ENCODE results near the gene CCSAP. TPM values are rescaled to one million over a fixed set of nuclear protein-coding genes. Genes with fewer than 3 reads are reported as not detected.

The CCSAP gene
- total and polyA plus RNA-seq, 11 donors = 0.94 to 6.2 (median 2.5) TPM

DNA sequence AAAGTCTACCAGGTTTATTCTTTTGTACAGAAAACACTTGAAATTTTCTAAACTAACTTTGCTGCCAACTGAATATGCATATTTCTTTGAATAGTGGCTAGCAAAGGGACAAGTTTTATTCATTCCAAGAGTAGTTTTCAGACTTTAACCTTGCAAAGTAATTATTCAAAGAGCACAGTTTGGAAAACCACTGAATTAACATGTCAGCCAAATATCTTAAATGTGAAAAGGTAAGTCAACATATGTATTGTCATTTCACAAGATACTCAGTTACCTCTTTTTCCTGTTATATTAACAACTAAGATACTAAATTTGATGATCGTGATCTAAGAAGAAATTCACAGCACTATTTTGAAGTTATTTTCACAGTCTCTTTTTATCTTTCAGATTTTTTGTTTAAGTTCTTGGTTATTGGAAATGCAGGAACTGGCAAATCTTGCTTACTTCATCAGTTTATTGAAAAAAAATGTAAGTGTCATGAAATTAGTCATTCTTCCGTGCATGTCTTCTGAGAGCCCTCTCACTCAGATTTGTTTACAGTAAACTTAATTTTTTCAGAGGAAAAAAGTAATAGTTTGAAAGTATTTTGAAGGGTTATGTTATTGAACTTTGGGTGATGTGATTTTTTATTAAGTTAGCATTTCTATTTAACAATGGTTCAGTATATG, 56.6 kb downstream of the CCSAP start:
- H3K36me3 ChIP-seq = peaks cover 0 to 38% (median 24%) of the 10 kb centered on the region in 9 donors
- TF ChIP-seq, protein P1, sequence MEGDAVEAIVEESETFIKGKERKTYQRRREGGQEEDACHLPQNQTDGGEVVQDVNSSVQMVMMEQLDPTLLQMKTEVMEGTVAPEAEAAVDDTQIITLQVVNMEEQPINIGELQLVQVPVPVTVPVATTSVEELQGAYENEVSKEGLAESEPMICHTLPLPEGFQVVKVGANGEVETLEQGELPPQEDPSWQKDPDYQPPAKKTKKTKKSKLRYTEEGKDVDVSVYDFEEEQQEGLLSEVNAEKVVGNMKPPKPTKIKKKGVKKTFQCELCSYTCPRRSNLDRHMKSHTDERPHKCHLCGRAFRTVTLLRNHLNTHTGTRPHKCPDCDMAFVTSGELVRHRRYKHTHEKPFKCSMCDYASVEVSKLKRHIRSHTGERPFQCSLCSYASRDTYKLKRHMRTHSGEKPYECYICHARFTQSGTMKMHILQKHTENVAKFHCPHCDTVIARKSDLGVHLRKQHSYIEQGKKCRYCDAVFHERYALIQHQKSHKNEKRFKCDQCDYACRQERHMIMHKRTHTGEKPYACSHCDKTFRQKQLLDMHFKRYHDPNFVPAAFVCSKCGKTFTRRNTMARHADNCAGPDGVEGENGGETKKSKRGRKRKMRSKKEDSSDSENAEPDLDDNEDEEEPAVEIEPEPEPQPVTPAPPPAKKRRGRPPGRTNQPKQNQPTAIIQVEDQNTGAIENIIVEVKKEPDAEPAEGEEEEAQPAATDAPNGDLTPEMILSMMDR (IDR thresholded peaks at IDR 0.05) = no peak
- TF ChIP-seq POLR2A (IDR thresholded peaks at IDR 0.05) = no peak

DNA sequence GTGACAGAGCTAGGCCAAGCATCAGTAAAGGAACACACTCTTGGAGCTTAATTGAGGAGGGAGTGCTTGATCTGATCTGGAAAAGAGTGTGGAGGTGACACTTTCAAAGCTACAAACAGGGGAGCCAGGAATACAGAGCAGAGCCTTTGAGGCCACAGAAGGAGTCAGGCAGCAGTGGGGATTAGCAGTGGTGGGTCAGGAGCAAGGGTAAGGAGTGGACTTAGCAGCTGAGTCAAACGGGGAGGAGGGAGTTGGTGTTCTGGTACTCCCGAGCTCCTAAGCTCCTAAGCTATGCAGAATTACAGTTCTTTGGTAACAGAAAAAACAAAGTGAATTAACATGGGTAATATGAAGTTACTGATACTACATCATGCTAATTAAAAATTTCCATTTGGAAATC, 57.4 kb downstream of the CCSAP start:
- 64 to 79% (median 70%) methylated on average over 2 of the region's 2 CpGs for WGBS, 4 donors
- H3K27ac ChIP-seq = no peak overlapping the region
- no peaks in the 10 kb centered on the region for H3K27me3 ChIP-seq
- H3K9me3 ChIP-seq = peaks cover 0 to 5% (median 0%) of the 10 kb centered on the region in 12 donors
- no peak overlapping the region for H3K4me3 ChIP-seq
- H3K36me3 ChIP-seq = peaks cover 0 to 31% (median 17%) of the 10 kb centered on the region in 9 donors
- peaks cover 0 to 34% (median 12%) of the 10 kb centered on the region in 12 donors for H3K4me1 ChIP-seq
- intact Hi-C loops (cut with DNase I) = no loop called here
- no peak for DNase-seq
- TF ChIP-seq, protein P1 (IDR thresholded peaks at IDR 0.05) = no peak
- TF ChIP-seq POLR2A (IDR thresholded peaks at IDR 0.05) = no peak
- no peak for ATAC-seq

More for the DNA sequence above, 56.6 kb downstream of the CCSAP start:
- intact Hi-C loops (cut with DNase I) = no loop called here
- 82 to 89% (median 84%) methylated on average over 2 of the region's 2 CpGs for WGBS, 4 donors
- Histone ChIP-seq H3K4me3 (no peak overlapping the region), H3K27me3 (no peaks in the 10 kb centered on the region), H3K27ac (peak overlapping the region in 1 of 12 donors; percentile 35), H3K9me3 (peaks cover 0 to 5% (median 0%) of the 10 kb centered on the region in 12 donors), H3K4me1 (peaks cover 0 to 26% (median 10%) of the 10 kb centered on the region in 12 donors)
- ATAC-seq (no peak), DNase-seq (no peak)

DNA sequence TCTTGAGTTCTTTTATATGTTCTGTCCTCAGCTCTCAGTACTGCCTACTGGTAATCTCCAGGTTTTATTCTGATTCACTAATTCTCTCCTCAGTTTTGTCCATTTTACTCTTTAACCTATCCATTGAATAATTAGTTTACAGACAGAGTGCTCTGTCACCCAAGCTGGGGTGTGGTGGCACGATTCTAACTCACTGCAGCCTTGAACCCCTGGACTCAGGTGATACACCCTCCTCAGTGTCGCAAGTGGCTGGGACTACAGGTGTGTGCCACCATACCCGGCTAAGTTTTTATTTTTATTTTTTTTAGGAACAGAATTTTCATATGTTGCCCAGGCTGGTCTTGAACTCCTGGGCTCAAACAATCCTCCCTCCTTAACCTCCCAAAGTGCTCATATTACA, 58.0 kb downstream of the CCSAP start:
- DNase-seq (no peak), ATAC-seq (no peak)
- H3K4me3 ChIP-seq = no peak overlapping the region
- peaks cover 0 to 5% (median 0%) of the 10 kb centered on the region in 12 donors for H3K9me3 ChIP-seq
- H3K27ac ChIP-seq = no peak overlapping the region
- H3K27me3 ChIP-seq = no peaks in the 10 kb centered on the region
- peaks cover 0 to 40% (median 13%) of the 10 kb centered on the region in 12 donors for H3K4me1 ChIP-seq
- peaks cover 0 to 25% (median 12%) of the 10 kb centered on the region in 9 donors for H3K36me3 ChIP-seq
- TF ChIP-seq, protein P1 (IDR thresholded peaks at IDR 0.05) = no peak
- no peak for TF ChIP-seq POLR2A (IDR thresholded peaks at IDR 0.05)
- intact Hi-C loops (cut with DNase I) = no loop called here
- WGBS, 4 donors = 93 to 99% (median 96%) methylated on average over 3 of the region's 3 CpGs

DNA sequence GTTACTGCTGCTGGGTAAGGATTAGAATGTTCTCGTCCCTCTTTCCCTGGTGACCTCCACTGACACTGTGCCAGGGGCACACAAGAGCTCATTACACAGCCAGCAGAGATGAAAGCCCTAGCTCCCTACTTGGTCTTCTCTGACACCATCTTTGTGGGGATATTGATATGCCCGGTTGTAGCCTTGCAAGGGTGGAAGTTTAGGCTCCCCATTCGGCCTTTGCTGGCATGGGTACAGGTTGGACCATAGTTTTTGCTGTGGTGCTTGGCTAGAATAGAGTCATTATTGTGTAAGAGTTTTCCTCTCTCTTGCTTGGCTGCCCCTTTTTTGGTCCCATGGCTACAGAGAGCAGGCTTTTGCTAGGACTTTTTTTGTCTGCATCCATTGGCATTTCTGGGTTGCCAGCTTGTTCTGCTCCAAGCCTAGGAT, 59.6 kb downstream of the CCSAP start:
- Histone ChIP-seq H3K4me3 (no peak overlapping the region), H3K9me3 (peaks cover 0 to 5% (median 0%) of the 10 kb centered on the region in 12 donors), H3K36me3 (peaks cover 0 to 8% (median 0%) of the 10 kb centered on the region in 9 donors), H3K27me3 (no peaks in the 10 kb centered on the region), H3K4me1 (peaks cover 0 to 47% (median 19%) of the 10 kb centered on the region in 12 donors), H3K27ac (peak overlapping the region in 1 of 12 donors; percentile 9)
- intact Hi-C loops (cut with DNase I) = no loop called here
- DNase-seq = peak in 2 of 5 donors; percentile 41 to 52
- 50 to 64% (median 59%) methylated on average over 3 of the region's 3 CpGs for WGBS, 4 donors
- no peak for TF ChIP-seq POLR2A (IDR thresholded peaks at IDR 0.05)
- TF ChIP-seq, protein P1 (IDR thresholded peaks at IDR 0.05) = no peak
- ATAC-seq = peak; percentile 52 to 89 (median 70)
